Fibroblast of lung (primary cell): Measurements from ENCODE around the gene OGA. TPM values are rescaled to one million over a fixed set of nuclear protein-coding genes. Genes with fewer than 3 reads are reported as not detected.
A peak's percentile ranks its signal among the peaks of the same experiment; 100 is the strongest.

Experiments used
- DNase-seq, 2 donors: peaks; one replicate each; pipeline versions ENCODE4 v3.0.0 to v3.0.0-alpha.2; 2010; ENCODE audit warnings: low read depth in 2 of 2
- H2AFZ ChIP-seq: 2 replicates; pipeline ENCODE4 v1.5.1; 2012; ENCODE audit warnings: low read length, control low read depth, inconsistent platforms
- H3K27ac ChIP-seq: 2 replicates; pipeline ENCODE4 v1.5.1; 2011; ENCODE audit warnings: low read length, control low read depth; ENCODE audit not compliant: insufficient read depth
- H3K27me3 ChIP-seq: 2 replicates; pipeline ENCODE4 v1.5.1; 2011; ENCODE audit warnings: mild to moderate bottlenecking, low read length; ENCODE audit not compliant: control insufficient read depth, insufficient read depth
- H3K36me3 ChIP-seq: 2 replicates; pipeline ENCODE4 v1.5.1; 2011; ENCODE audit warnings: low read length; ENCODE audit not compliant: control insufficient read depth, insufficient read depth
- H3K4me1 ChIP-seq: 2 replicates; pipeline ENCODE4 v1.5.1; 2011; ENCODE audit warnings: low read length; ENCODE audit not compliant: control insufficient read depth, insufficient read depth; ENCODE audit errors: extremely low read depth
- H3K4me2 ChIP-seq: 2 replicates; pipeline ENCODE4 v1.5.1; 2011; ENCODE audit warnings: low read length, control low read depth; ENCODE audit not compliant: insufficient read depth; ENCODE audit errors: extremely low read depth
- H3K4me3 ChIP-seq, 4 experiments: fragments of 200-600 bp in 1 of 4; sonication (generic) in 1 of 4; replicated peaks in 1 of 4; 2 replicates each; pipeline ENCODE4 v1.5.1; 2011 to 2016; ENCODE audit warnings: low read length in 4 of 4, low read depth in 3 of 4, mild to moderate bottlenecking in 3 of 4, control low read depth in 2 of 4, inconsistent platforms in 1 of 4, mixed read lengths in 1 of 4; ENCODE audit not compliant: insufficient read depth in 1 of 4; ENCODE audit errors: control extremely low read depth in 1 of 4
- H3K79me2 ChIP-seq: 2 replicates; pipeline ENCODE4 v1.5.1; 2012; ENCODE audit warnings: mild to moderate bottlenecking, low read length, inconsistent platforms; ENCODE audit not compliant: control insufficient read depth, insufficient read depth
- H3K9ac ChIP-seq: 2 replicates; pipeline ENCODE4 v1.5.1; 2011; ENCODE audit warnings: mild to moderate bottlenecking, low read length, control low read depth; ENCODE audit not compliant: insufficient read depth
- H3K9me3 ChIP-seq: 2 replicates; pipeline ENCODE4 v1.5.1; 2012; ENCODE audit warnings: low read depth, low read length; ENCODE audit not compliant: control insufficient read depth, insufficient read depth
- H4K20me1 ChIP-seq: 2 replicates; pipeline ENCODE4 v1.5.1; 2011; ENCODE audit warnings: low read length; ENCODE audit not compliant: control insufficient read depth, insufficient read depth; ENCODE audit errors: extremely low read depth
- CTCF ChIP-seq, 2 donors: IDR thresholded peaks in 1 of 2; conservative IDR thresholded peaks in 1 of 2; 1 replicate in 1 of 2; 2 replicates in 1 of 2; pipeline ENCODE4 v1.5.1; 2011 to 2012; ENCODE audit warnings: low read length in 2 of 2, control low read depth in 1 of 2, inconsistent platforms in 1 of 2, low read depth in 1 of 2, mild to moderate bottlenecking in 1 of 2
- EZH2 ChIP-seq: IDR thresholded peaks from 2 replicates; pipeline ENCODE4 v1.5.1; 2012; ENCODE audit warnings: low read length, control low read depth, mild to moderate bottlenecking; ENCODE audit errors: missing control alignments
- polyA plus RNA-seq, 2 donors: library from polyadenylated mRNA; depleted of rRNA in 1 of 2; stranded (reverse) in 1 of 2; unstranded in 1 of 2; fragments of >200 nt; gene quantifications; 2 replicates each; pipeline ENCODE4 v1.2.1, GENCODE V29; 2011 to 2012; ENCODE audit warnings: missing spikeins in 1 of 2
- total RNA-seq: library from RNA; depleted of rRNA; stranded (reverse); fragments of >200 nt; gene quantifications from 2 replicates; pipeline ENCODE4 v1.2.1, GENCODE V29; 2014

The OGA gene
- total and polyA plus RNA-seq, 2 donors (not counting 1 experiment from before 2014, with no cell fraction given) = 69.9 to 193 TPM

DNA sequence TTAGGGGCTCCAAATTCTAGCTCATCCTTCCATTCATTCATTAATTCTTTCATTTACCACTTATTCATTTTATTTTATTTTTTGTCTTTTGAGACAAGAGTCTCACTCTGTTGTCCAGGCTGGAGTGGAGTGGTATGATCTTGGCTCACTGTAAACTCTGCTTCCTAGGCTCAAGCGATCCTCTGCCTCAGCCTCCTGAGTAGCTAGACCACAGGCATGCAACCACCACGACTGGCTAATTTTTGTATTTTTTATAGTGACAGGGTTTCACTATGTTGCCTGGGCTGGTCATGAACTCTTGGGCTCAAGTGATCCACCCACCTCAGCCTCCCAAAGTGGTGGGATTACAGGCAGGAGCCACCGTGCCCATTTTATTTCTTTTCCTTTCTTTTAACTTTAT lies 74.0 kb downstream of the OGA start:
- H3K4me3 ChIP-seq = no peak overlapping the region
- H3K79me2 ChIP-seq = no peaks in the 10 kb centered on the region
- no peaks in the 10 kb centered on the region for H3K4me1 ChIP-seq
- no peaks in the 10 kb centered on the region for H4K20me1 ChIP-seq
- H3K27ac ChIP-seq = no peak overlapping the region
- H3K36me3 ChIP-seq = no peaks in the 10 kb centered on the region
- H3K9ac ChIP-seq = no peak overlapping the region
- no peaks in the 10 kb centered on the region for H3K9me3 ChIP-seq
- H2AFZ ChIP-seq = no peak overlapping the region
- DNase-seq = peak in 1 of 2 donors; percentile 10
- no peak for TF ChIP-seq EZH2
- TF ChIP-seq CTCF (conservative IDR thresholded peaks at IDR 0.05 in 1 of 2, IDR thresholded peaks at IDR 0.05 in 1 of 2; ENCODE audit: low read depth in 1 of 2, low read length in 2 of 2) = no peak
- no peak overlapping the region for H3K4me2 ChIP-seq
- H3K27me3 ChIP-seq = peaks cover 6% of the 10 kb centered on the region

DNA sequence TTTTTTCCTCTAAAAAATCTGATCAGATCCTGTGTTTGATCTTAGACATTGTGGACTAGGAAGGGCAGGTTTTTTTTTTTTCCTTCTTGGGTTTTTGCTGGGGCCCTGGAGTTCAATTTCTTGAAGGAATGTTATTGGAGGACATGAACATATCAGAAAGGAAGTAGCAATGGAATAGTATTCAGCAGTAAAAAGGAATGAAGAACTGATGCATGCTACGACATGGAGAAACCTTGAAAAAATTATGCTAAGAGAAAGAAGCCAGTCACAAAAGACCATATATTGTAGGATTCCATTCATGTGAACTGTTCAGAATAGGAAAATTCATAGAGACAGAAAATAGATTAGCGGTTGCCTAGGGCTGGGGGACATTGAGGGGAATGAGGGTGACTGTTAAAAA lies 76.3 kb downstream of the OGA start:
- no peak overlapping the region for H2AFZ ChIP-seq
- no peaks in the 10 kb centered on the region for H3K9me3 ChIP-seq
- no peak overlapping the region for H3K9ac ChIP-seq
- no peak overlapping the region for H3K4me3 ChIP-seq
- no peaks in the 10 kb centered on the region for H3K36me3 ChIP-seq
- H4K20me1 ChIP-seq = no peaks in the 10 kb centered on the region
- DNase-seq = no peak
- H3K4me2 ChIP-seq = no peak overlapping the region
- no peaks in the 10 kb centered on the region for H3K4me1 ChIP-seq
- H3K27ac ChIP-seq = no peak overlapping the region
- TF ChIP-seq EZH2 (no peak), CTCF (conservative IDR thresholded peaks at IDR 0.05 in 1 of 2, IDR thresholded peaks at IDR 0.05 in 1 of 2; ENCODE audit: low read depth in 1 of 2, low read length in 2 of 2) (no peak)
- no peaks in the 10 kb centered on the region for H3K79me2 ChIP-seq
- H3K27me3 ChIP-seq = peaks cover 9% of the 10 kb centered on the region

GRCh38 chr10:101736666-101737065 lies 81.6 kb downstream of the OGA start:
- no peak for TF ChIP-seq EZH2
- TF ChIP-seq CTCF (conservative IDR thresholded peaks at IDR 0.05 in 1 of 2, IDR thresholded peaks at IDR 0.05 in 1 of 2; ENCODE audit: low read depth in 1 of 2, low read length in 2 of 2) = no peak
- Histone ChIP-seq H3K27me3 (peaks cover 9% of the 10 kb centered on the region), H4K20me1 (no peaks in the 10 kb centered on the region), H2AFZ (no peak overlapping the region), H3K79me2 (no peaks in the 10 kb centered on the region), H3K36me3 (no peaks in the 10 kb centered on the region), H3K27ac (no peak overlapping the region), H3K4me1 (no peaks in the 10 kb centered on the region), H3K4me3 (no peak overlapping the region), H3K9me3 (no peaks in the 10 kb centered on the region), H3K4me2 (no peak overlapping the region), H3K9ac (no peak overlapping the region)
- DNase-seq = no peak

Other genes with a start within 250 kb of the OGA start
- 12.3 and 15.7 TPM in 2 replicates for gene POLL, start 230.2 kb downstream of the OGA start, total RNA-seq
- gene POLL, start 230.2 kb downstream of the OGA start, polyA plus RNA-seq = 10.9 TPM in 2 replicates
- 23.9 and 34.4 TPM in 2 replicates for gene DPCD, start 230.1 kb downstream of the OGA start, total RNA-seq
- gene DPCD, start 230.1 kb downstream of the OGA start, polyA plus RNA-seq = 40.5 and 42.9 TPM in 2 replicates
- gene FBXW4, start 123.3 kb downstream of the OGA start, total RNA-seq = 52.9 and 60.8 TPM in 2 replicates
- gene FBXW4, start 123.3 kb downstream of the OGA start, polyA plus RNA-seq = 32.7 and 37.1 TPM in 2 replicates
- gene FGF8, start 42.3 kb downstream of the OGA start, total RNA-seq = not detected in 2 replicates
- gene FGF8, start 42.3 kb downstream of the OGA start, polyA plus RNA-seq = not detected in 2 replicates
- gene NPM3, start 35.0 kb downstream of the OGA start, total RNA-seq = 80.8 and 95.3 TPM in 2 replicates
- gene NPM3, start 35.0 kb downstream of the OGA start, polyA plus RNA-seq = 29.1 and 46.7 TPM in 2 replicates
- 0.77 and 1.8 TPM in 2 replicates for gene KCNIP2, start 25.4 kb upstream of the OGA start, total RNA-seq
- 0.16 and 0.37 TPM in 2 replicates for gene KCNIP2, start 25.4 kb upstream of the OGA start, polyA plus RNA-seq
- 8.5 and 14.5 TPM in 2 replicates for gene ARMH3, start 237.7 kb upstream of the OGA start, total RNA-seq
- gene ARMH3, start 237.7 kb upstream of the OGA start, polyA plus RNA-seq = 16.4 and 20.5 TPM in 2 replicates
- gene HPS6, start 246.9 kb upstream of the OGA start, total RNA-seq = 28.5 and 30.1 TPM in 2 replicates
- 8.0 and 9.4 TPM in 2 replicates for gene HPS6, start 246.9 kb upstream of the OGA start, polyA plus RNA-seq